AG04450 (cell line): ENCODE measurements around the gene KLB. TPM values are rescaled to one million over a fixed set of nuclear protein-coding genes. Genes with fewer than 3 reads are reported as not detected.
"Not testable (repeated sequence)": the region's sequence is repeated elsewhere in the genome, so short reads cannot be mapped to it uniquely, and the experiment has no call there.

ENCODE experiments used
- CTCF ChIA-PET: fragments of 300-600, 350-600 bp; formaldehyde crosslinking; extraction: SDS; loops from one replicate; lab custom pipeline; 2022; ENCODE audit warnings: antibody characterized with exemption, inconsistent platforms; lab: Charles Lee
- POLR2A ChIA-PET: fragments of 350-600 bp; formaldehyde crosslinking; extraction: SDS; loops from one replicate; lab custom pipeline; 2021; ENCODE audit warnings: antibody characterized with exemption, inconsistent platforms; lab: Yijun Ruan, JAX
- DNase-seq: peaks from one replicate; pipeline ENCODE4 v3.0.0-alpha.2; 2011; ENCODE audit warnings: low read depth, low spot score
- H3K27ac ChIP-seq: one replicate; pipeline ENCODE4 v1.5.1; 2012; ENCODE audit warnings: low read depth, low read length, control low read depth
- H3K27me3 ChIP-seq: one replicate; pipeline ENCODE4 v1.6.0; 2012; ENCODE audit warnings: low read length; ENCODE audit not compliant: control insufficient read depth, insufficient read depth
- H3K4me3 ChIP-seq: 2 replicates; pipeline ENCODE4 v1.5.1; 2011; ENCODE audit warnings: mild to moderate bottlenecking, low read depth, low read length, control low read depth
- H3K9me3 ChIP-seq: 2 replicates; pipeline ENCODE4 v1.5.1; 2012; ENCODE audit warnings: low read length; ENCODE audit not compliant: control insufficient read depth, insufficient read depth
- polyA plus RNA-seq: library from polyadenylated mRNA; depleted of rRNA; stranded (reverse); fragments of >200 nt; gene quantifications from 2 replicates; pipeline ENCODE4 v1.2.3, GENCODE V29; 2011
- TF ChIP-seq, protein P1 (sequence below): IDR thresholded peaks from 2 replicates; pipeline ENCODE4 v1.5.1; 2011; ENCODE audit warnings: low read depth, low read length, control low read depth, inconsistent platforms

Gene KLB
- polyA plus RNA-seq, 1 experiment = not detected

GRCh38 chr4:39375478-39375877, 31.3 kb upstream of the KLB start:
- H3K27ac ChIP-seq = no peak overlapping the region
- TF ChIP-seq, protein P1, sequence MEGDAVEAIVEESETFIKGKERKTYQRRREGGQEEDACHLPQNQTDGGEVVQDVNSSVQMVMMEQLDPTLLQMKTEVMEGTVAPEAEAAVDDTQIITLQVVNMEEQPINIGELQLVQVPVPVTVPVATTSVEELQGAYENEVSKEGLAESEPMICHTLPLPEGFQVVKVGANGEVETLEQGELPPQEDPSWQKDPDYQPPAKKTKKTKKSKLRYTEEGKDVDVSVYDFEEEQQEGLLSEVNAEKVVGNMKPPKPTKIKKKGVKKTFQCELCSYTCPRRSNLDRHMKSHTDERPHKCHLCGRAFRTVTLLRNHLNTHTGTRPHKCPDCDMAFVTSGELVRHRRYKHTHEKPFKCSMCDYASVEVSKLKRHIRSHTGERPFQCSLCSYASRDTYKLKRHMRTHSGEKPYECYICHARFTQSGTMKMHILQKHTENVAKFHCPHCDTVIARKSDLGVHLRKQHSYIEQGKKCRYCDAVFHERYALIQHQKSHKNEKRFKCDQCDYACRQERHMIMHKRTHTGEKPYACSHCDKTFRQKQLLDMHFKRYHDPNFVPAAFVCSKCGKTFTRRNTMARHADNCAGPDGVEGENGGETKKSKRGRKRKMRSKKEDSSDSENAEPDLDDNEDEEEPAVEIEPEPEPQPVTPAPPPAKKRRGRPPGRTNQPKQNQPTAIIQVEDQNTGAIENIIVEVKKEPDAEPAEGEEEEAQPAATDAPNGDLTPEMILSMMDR = no peak
- no peak overlapping the region for H3K4me3 ChIP-seq
- DNase-seq = no peak
- CTCF ChIA-PET = no interaction called here
- POLR2A ChIA-PET = no interaction called here
- peaks cover 6% of the 10 kb centered on the region for H3K27me3 ChIP-seq
- peaks cover 8% of the 10 kb centered on the region for H3K9me3 ChIP-seq

GRCh38 chr4:39383690-39384089, 23.0 kb upstream of the KLB start:
- POLR2A ChIA-PET = no interaction called here
- Histone ChIP-seq H3K27ac (no peak overlapping the region), H3K4me3 (no peak overlapping the region), H3K27me3 (peaks cover 13% of the 10 kb centered on the region), H3K9me3 (no peaks in the 10 kb centered on the region)
- CTCF ChIA-PET = no interaction called here
- TF ChIP-seq, protein P1 = no peak
- DNase-seq = no peak

DNA sequence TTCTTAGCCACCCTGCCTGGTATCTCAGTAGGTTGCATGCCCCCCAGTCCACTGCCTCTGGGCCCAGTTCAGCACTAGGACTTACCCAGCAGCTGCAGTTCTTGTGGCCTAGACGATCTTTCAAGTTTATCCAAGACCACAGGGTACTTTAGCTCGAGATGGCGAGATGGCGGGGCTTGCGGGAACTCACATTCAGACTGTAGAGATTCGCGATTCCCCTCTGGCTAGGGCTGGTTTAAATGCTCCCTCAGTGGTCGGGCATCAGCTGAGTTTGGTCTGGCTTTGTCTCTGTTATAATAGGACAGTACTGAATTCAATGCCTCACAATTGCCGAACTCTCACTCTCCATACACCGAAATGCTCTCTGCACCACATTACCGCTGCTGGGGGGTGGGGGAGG, 22.2 kb upstream of the KLB start:
- no peak overlapping the region for H3K4me3 ChIP-seq

GRCh38 chr4:39390603-39391002, 16.1 kb upstream of the KLB start:
- no peak for DNase-seq
- ChIA-PET POLR2A (no interaction called here), CTCF (no interaction called here)
- TF ChIP-seq, protein P1 = no peak
- H3K27ac ChIP-seq = no peak overlapping the region
- no peak overlapping the region for H3K4me3 ChIP-seq
- no peaks in the 10 kb centered on the region for H3K9me3 ChIP-seq
- peaks cover 13% of the 10 kb centered on the region for H3K27me3 ChIP-seq

More for the DNA sequence above, 22.2 kb upstream of the KLB start:
- POLR2A ChIA-PET = no interaction called here
- TF ChIP-seq, protein P1 = no peak
- CTCF ChIA-PET = no interaction called here
- Histone ChIP-seq H3K9me3 (no peaks in the 10 kb centered on the region), H3K27me3 (peaks cover 19% of the 10 kb centered on the region), H3K27ac (no peak overlapping the region)
- no peak for DNase-seq

DNA sequence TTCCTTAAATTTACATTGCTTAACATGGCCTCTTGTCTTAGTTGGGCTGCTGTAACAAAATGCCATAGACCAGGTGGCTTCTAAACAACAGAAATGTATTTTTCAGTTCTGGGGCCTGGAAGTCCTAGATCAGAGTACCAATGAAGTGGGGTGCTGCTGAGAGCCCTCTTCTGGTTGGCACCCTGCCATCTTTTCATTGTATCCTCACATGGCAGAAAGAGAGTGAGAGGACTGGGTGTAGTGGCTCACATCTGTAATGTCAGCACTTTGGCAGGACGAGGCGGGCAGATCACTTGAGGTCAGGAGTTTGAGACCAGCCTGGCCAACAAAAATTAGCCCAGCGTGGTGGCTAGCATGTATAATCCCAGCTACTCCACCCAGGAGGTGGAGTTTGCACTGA, 12.0 kb upstream of the KLB start:
- ChIA-PET POLR2A (no interaction called here), CTCF (no interaction called here)

GRCh38 chr4:39401640-39402039, 5.1 kb upstream of the KLB start:
- CTCF ChIA-PET, H3K27ac ChIP-seq, DNase-seq, POLR2A ChIA-PET, H3K4me3 ChIP-seq, H3K27me3 ChIP-seq, H3K9me3 ChIP-seq: not testable (repeated sequence)

More for the DNA sequence above, 12.0 kb upstream of the KLB start:
- TF ChIP-seq, protein P1 = no peak
- Histone ChIP-seq H3K9me3 (no peaks in the 10 kb centered on the region), H3K27ac (no peak overlapping the region), H3K27me3 (peaks cover 6% of the 10 kb centered on the region), H3K4me3 (no peak overlapping the region)
- DNase-seq = no peak
